ENCODE data around the gene RPS10. TPM values are rescaled to one million over a fixed set of nuclear protein-coding genes. Genes with fewer than 3 reads are reported as not detected.

RPS10 gene
- total and polyA plus RNA-seq, 4 experiments from 2014 or later: 1,588 to 2,757 (median 2,185) TPM

DNA sequence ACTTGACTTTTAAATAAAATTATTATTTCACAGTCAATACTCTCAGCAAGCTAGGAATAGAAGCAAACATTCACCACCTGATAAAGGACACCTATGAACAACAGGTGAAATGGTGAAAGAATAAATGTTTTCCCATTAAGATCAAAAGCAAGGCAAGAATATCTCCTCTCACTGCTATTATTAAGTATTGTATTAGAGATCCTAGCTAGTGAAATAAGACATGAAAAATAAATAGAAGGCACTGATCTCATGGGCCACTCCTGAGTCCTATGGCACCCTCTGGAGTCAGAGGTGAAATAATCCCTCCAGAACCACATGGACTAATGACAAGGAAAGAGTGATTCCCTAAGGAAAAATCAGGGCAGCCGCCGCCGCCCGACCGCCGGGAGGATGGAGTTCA lies 29.4 kb downstream of the RPS10 start:
- Histone ChIP-seq H3K9me3 (ENCODE audit: control insufficient read depth in 1 of 2, low read length in 2 of 2) (no peaks in the 10 kb centered on the region), H3K36me3 (ENCODE audit: insufficient read depth, low read length) (no peaks in the 10 kb centered on the region), H3K4me3 (ENCODE audit: low read length in 2 of 2) (no peak overlapping the region), H3K4me1 (ENCODE audit: insufficient read depth, low read length) (peaks cover 12% of the 10 kb centered on the region), H3K27ac (ENCODE audit: low read depth, low read length) (no peak overlapping the region), H3K27me3 (ENCODE audit: insufficient read depth, low read length) (no peaks in the 10 kb centered on the region)
- ChIA-PET POLR2A (ENCODE audit: partially characterized antibody) (interaction anchor here (1.8 kb wide), 1 partner anchor 147 kb away, joined by 5 read pairs; no protein-coding TSS in a partner anchor), CTCF (ENCODE audit: partially characterized antibody) (interaction anchor here (2.1 kb wide), 1 partner anchor 147 kb away, joined by 12 read pairs; the partner anchor contains the start of gene SMIM29)
- DNase-seq: no peak
- Mint-ChIP-seq H3K4me3 (no peak overlapping the region), H3K27ac (no peak overlapping the region), H3K36me3 (peaks cover 0 to 5% of the 10 kb centered on the region in 2 donors), H3K27me3 (no peaks in the 10 kb centered on the region), H3K9me3 (peaks cover 0 to 3% (median 0%) of the 10 kb centered on the region in 8 donors), H3K4me1 (peaks cover 7 to 17% (median 12%) of the 10 kb centered on the region in 4 donors)
- intact Hi-C loops (cut with micrococcal nuclease): no loop called here

DNA sequence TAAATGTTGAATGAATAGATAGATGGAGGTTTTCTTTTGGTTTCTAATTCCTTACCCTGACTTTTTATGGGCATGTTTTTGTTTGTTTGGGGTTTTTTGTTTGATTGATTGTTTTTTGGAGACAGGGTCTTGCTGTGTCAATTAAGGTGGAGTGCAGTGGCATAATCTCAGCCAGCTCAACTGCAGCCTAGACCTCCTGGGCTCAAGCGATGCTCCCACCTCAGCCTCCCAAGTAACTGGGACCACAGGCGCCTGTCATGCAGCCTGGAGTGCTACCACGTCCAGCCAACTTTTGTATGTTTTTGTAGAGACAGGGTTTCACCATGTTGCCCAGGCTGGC lies 31.9 kb downstream of the RPS10 start:
- H3K4me1 Mint-ChIP-seq: peaks cover 9 to 23% (median 14%) of the 10 kb centered on the region in 4 donors
- H3K4me3 Mint-ChIP-seq: peak overlapping the region in 7 of 8 donors; percentile 74 to 98 (median 79)
- Histone ChIP-seq H3K36me3 (ENCODE audit: insufficient read depth, low read length) (no peaks in the 10 kb centered on the region), H3K27me3 (ENCODE audit: insufficient read depth, low read length) (no peaks in the 10 kb centered on the region), H3K4me1 (ENCODE audit: insufficient read depth, low read length) (peaks cover 21% of the 10 kb centered on the region), H3K4me3 (ENCODE audit: low read length in 2 of 2) (no peak overlapping the region), H3K9me3 (ENCODE audit: control insufficient read depth in 1 of 2, low read length in 2 of 2) (no peaks in the 10 kb centered on the region), H3K27ac (ENCODE audit: low read depth, low read length) (no peak overlapping the region)
- intact Hi-C loops (cut with micrococcal nuclease): loop anchor here (2.0 kb wide), 5 partner anchors 31 to 231 kb away; partner anchors contain the start of genes HMGA1 and SMIM29
- peaks cover 0 to 3% (median 0%) of the 10 kb centered on the region in 8 donors for H3K9me3 Mint-ChIP-seq
- H3K27me3 Mint-ChIP-seq: no peaks in the 10 kb centered on the region
- ChIA-PET POLR2A (ENCODE audit: partially characterized antibody) (interaction anchor here (1.0 to 3.1 kb wide), 3 partner anchors 32 to 198 kb away, joined by 3 to 15 read pairs (median 12); partner anchors contain the start of genes RPS10 and SMIM29), CTCF (ENCODE audit: partially characterized antibody) (interaction anchor here (0.6 to 3.1 kb wide), 5 partner anchors 10 to 235 kb away, joined by 3 to 18 read pairs (median 3); partner anchors contain the start of gene RPS10)
- no peak for DNase-seq
- peaks cover 0 to 5% of the 10 kb centered on the region in 2 donors for H3K36me3 Mint-ChIP-seq
- H3K27ac Mint-ChIP-seq: peak overlapping the region in 2 of 7 donors; percentile 53 to 80

- H3K27ac Mint-ChIP-seq: peak overlapping the region in 6 of 7 donors; percentile 75 to 96 (median 95)
- H3K9me3 ChIP-seq (ENCODE audit: control insufficient read depth in 1 of 2, low read length in 2 of 2): no peaks in the 10 kb centered on the region
- H3K4me3 ChIP-seq (ENCODE audit: low read length in 2 of 2): peak overlapping the region; percentile 5 to 78
- DNase-seq: no peak
- no peaks in the 10 kb centered on the region for H3K36me3 ChIP-seq (ENCODE audit: insufficient read depth, low read length)
- no peaks in the 10 kb centered on the region for H3K27me3 Mint-ChIP-seq
- POLR2A ChIA-PET (ENCODE audit: partially characterized antibody): interaction anchor here (0.6 to 3.1 kb wide), 6 partner anchors 33 to 398 kb away, joined by 3 to 15 read pairs (median 7); partner anchors contain the start of genes BLTP3A, RPS10 and SMIM29
- H3K27ac ChIP-seq (ENCODE audit: low read depth, low read length): peak overlapping the region; percentile 89
- H3K4me1 ChIP-seq (ENCODE audit: insufficient read depth, low read length): peaks cover 21% of the 10 kb centered on the region
- intact Hi-C loops (cut with micrococcal nuclease): loop anchor here (2.0 kb wide), 5 partner anchors 31 to 231 kb away; partner anchors contain the start of genes HMGA1 and SMIM29
- H3K4me1 Mint-ChIP-seq: peaks cover 9 to 27% (median 16%) of the 10 kb centered on the region in 4 donors
- peaks cover 0 to 5% of the 10 kb centered on the region in 2 donors for H3K36me3 Mint-ChIP-seq
- CTCF ChIA-PET (ENCODE audit: partially characterized antibody): interaction anchor here (0.6 to 4.2 kb wide), 15 partner anchors 10 to 235 kb away, joined by 3 to 29 read pairs (median 3); partner anchors contain the start of genes HMGA1, RPS10 and SMIM29
- H3K4me3 Mint-ChIP-seq: peak overlapping the region in 7 of 8 donors; percentile 74 to 99 (median 95)
- peaks cover 0 to 3% (median 0%) of the 10 kb centered on the region in 8 donors for H3K9me3 Mint-ChIP-seq
- no peaks in the 10 kb centered on the region for H3K27me3 ChIP-seq (ENCODE audit: insufficient read depth, low read length)
Measured at GRCh38 chr6:34393191-34393965, 32.5 kb downstream of the RPS10 start.

GRCh38 chr6:34392497-34393190 lies 33.2 kb downstream of the RPS10 start, which contains the start of gene NUDT3:
NUDT3 (minus strand) TSS chr6:34392669; CDS start chr6:34392362, 307 bp downstream.
- H3K36me3 Mint-ChIP-seq: peaks cover 0 to 5% of the 10 kb centered on the region in 2 donors
- Histone ChIP-seq H3K36me3 (ENCODE audit: insufficient read depth, low read length) (no peaks in the 10 kb centered on the region), H3K9me3 (ENCODE audit: control insufficient read depth in 1 of 2, low read length in 2 of 2) (no peaks in the 10 kb centered on the region), H3K4me1 (ENCODE audit: insufficient read depth, low read length) (peaks cover 24% of the 10 kb centered on the region), H3K27me3 (ENCODE audit: insufficient read depth, low read length) (no peaks in the 10 kb centered on the region), H3K4me3 (ENCODE audit: low read length in 2 of 2) (peak within 1 kb of the TSS; percentile 73 to 78), H3K27ac (ENCODE audit: low read depth, low read length) (peak within 1 kb of the TSS; percentile 89)
- peaks cover 0 to 3% (median 0%) of the 10 kb centered on the region in 8 donors for H3K9me3 Mint-ChIP-seq
- ChIA-PET POLR2A (ENCODE audit: partially characterized antibody) (interaction anchor here (0.6 to 3.1 kb wide), 10 partner anchors 9 to 399 kb away, joined by 3 to 15 read pairs (median 5); partner anchors contain the start of genes BLTP3A, HMGA1, RPS10 and SMIM29), CTCF (ENCODE audit: partially characterized antibody) (interaction anchor here (0.8 to 4.2 kb wide), 14 partner anchors 9 to 229 kb away, joined by 3 to 29 read pairs (median 4); partner anchors contain the start of genes HMGA1, RPS10 and SMIM29)
- peak within 1 kb of the TSS in 6 of 7 donors; percentile 75 to 96 (median 95) for H3K27ac Mint-ChIP-seq
- peak; percentile 92 to 97 (median 93) for DNase-seq
- H3K4me3 Mint-ChIP-seq: peak within 1 kb of the TSS in 7 of 8 donors; percentile 74 to 99 (median 95)
- H3K27me3 Mint-ChIP-seq: no peaks in the 10 kb centered on the region
- intact Hi-C loops (cut with micrococcal nuclease): loop anchor here (2.0 kb wide), 5 partner anchors 32 to 230 kb away; partner anchors contain the start of genes HMGA1 and SMIM29
- peaks cover 13 to 27% (median 18%) of the 10 kb centered on the region in 4 donors for H3K4me1 Mint-ChIP-seq

GRCh38 chr6:34391786-34392496 lies 33.9 kb downstream of the RPS10 start:
- peak overlapping the region; percentile 89 for H3K27ac ChIP-seq (ENCODE audit: low read depth, low read length)
- ChIA-PET CTCF (ENCODE audit: partially characterized antibody) (interaction anchor here (1.6 to 4.2 kb wide), 3 partner anchors 8 to 143 kb away, joined by 3 to 29 read pairs (median 18); partner anchors contain the start of gene SMIM29), POLR2A (ENCODE audit: partially characterized antibody) (interaction anchor here (0.7 to 3.1 kb wide), 9 partner anchors 8 to 496 kb away, joined by 3 to 15 read pairs (median 6); partner anchors contain the start of genes HMGA1, RPS10, SMIM29 and TAF11)
- Mint-ChIP-seq H3K27me3 (no peaks in the 10 kb centered on the region), H3K4me1 (peaks cover 15 to 31% (median 20%) of the 10 kb centered on the region in 4 donors), H3K27ac (no peak overlapping the region), H3K36me3 (peaks cover 0 to 5% of the 10 kb centered on the region in 2 donors), H3K9me3 (peaks cover 0 to 3% (median 0%) of the 10 kb centered on the region in 8 donors), H3K4me3 (no peak overlapping the region)
- peaks cover 24% of the 10 kb centered on the region for H3K4me1 ChIP-seq (ENCODE audit: insufficient read depth, low read length)
- no peaks in the 10 kb centered on the region for H3K9me3 ChIP-seq (ENCODE audit: control insufficient read depth in 1 of 2, low read length in 2 of 2)
- H3K36me3 ChIP-seq (ENCODE audit: insufficient read depth, low read length): no peaks in the 10 kb centered on the region
- no peaks in the 10 kb centered on the region for H3K27me3 ChIP-seq (ENCODE audit: insufficient read depth, low read length)
- intact Hi-C loops (cut with micrococcal nuclease): loop anchor here (2.0 kb wide), 5 partner anchors 33 to 229 kb away; partner anchors contain the start of genes HMGA1 and SMIM29
- peak overlapping the region; percentile 73 to 78 for H3K4me3 ChIP-seq (ENCODE audit: low read length in 2 of 2)
- DNase-seq: peak in 4 of 5 donors; percentile 43 to 73 (median 49)

DNA sequence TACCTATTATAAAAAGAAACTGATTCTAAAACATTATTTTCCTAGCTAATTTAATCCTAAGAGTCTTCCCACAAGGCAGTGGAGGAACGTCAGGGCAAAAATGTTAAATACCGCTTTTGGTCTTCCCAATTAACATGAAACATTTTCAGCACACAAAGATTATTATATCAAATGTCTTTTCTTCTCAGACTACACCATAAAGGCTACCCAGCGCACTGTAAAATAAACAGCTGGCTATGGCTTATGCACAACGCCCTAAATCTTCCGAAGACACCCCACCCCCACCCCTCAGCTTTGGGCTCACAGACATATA lies 34.4 kb downstream of the RPS10 start:
- peak overlapping the region; percentile 89 for H3K27ac ChIP-seq (ENCODE audit: low read depth, low read length)
- no peaks in the 10 kb centered on the region for H3K36me3 ChIP-seq (ENCODE audit: insufficient read depth, low read length)
- peaks cover 16 to 36% (median 22%) of the 10 kb centered on the region in 4 donors for H3K4me1 Mint-ChIP-seq
- no peak overlapping the region for H3K4me3 Mint-ChIP-seq
- ChIA-PET POLR2A (ENCODE audit: partially characterized antibody) (interaction anchor here (0.8 to 3.1 kb wide), 7 partner anchors 9 to 496 kb away, joined by 3 to 15 read pairs (median 6); partner anchors contain the start of genes HMGA1, RPS10, SMIM29 and TAF11), CTCF (ENCODE audit: partially characterized antibody) (interaction anchor here (2.9 to 4.2 kb wide), 2 partner anchors 24 to 142 kb away, joined by 18 to 29 read pairs; partner anchors contain the start of gene SMIM29)
- intact Hi-C loops (cut with micrococcal nuclease): no loop called here
- H3K9me3 ChIP-seq (ENCODE audit: control insufficient read depth in 1 of 2, low read length in 2 of 2): no peaks in the 10 kb centered on the region
- no peak for DNase-seq
- no peaks in the 10 kb centered on the region for H3K27me3 ChIP-seq (ENCODE audit: insufficient read depth, low read length)
- peaks cover 28% of the 10 kb centered on the region for H3K4me1 ChIP-seq (ENCODE audit: insufficient read depth, low read length)
- H3K4me3 ChIP-seq (ENCODE audit: low read length in 2 of 2): peak overlapping the region; percentile 73 to 78
- peaks cover 0 to 5% of the 10 kb centered on the region in 2 donors for H3K36me3 Mint-ChIP-seq
- no peak overlapping the region for H3K27ac Mint-ChIP-seq
- H3K27me3 Mint-ChIP-seq: no peaks in the 10 kb centered on the region
- H3K9me3 Mint-ChIP-seq: peaks cover 0 to under 1% (median 0%) of the 10 kb centered on the region in 8 donors

Measured in CD4-positive, alpha-beta memory T cell (primary cell).